Measurements from ENCODE around the gene PTPRN2.

- no peak for TF ChIP-seq CTCF (conservative IDR thresholded peaks at IDR 0.05 in 1 of 2, IDR thresholded peaks at IDR 0.05 in 1 of 2; ENCODE audit: extremely low read depth in 1 of 2, insufficient read depth in 1 of 2, low read depth in 1 of 2, low read length in 2 of 2)
- TF ChIP-seq EZH2 (IDR thresholded peaks at IDR 0.05; ENCODE audit: borderline replicate concordance, low read length): no peak
These were observed 942.7 kb downstream of the PTPRN2 start for GRCh38 chr7:157644946-157645345.

Data from mammary epithelial cell (primary cell).